Testis (tissue), 3 donors: ENCODE measurements around the gene LUZP1. TPM values are rescaled to one million over a fixed set of nuclear protein-coding genes. Genes with fewer than 3 reads are reported as not detected.
"Not testable (repeated sequence)": the region's sequence is repeated elsewhere in the genome, so short reads cannot be mapped to it uniquely, and the experiment has no call there.

ENCODE experiments used
- DNase-seq: peaks from one replicate; pipeline ENCODE4 v3.0.0-alpha.2; 2019
- H3K27ac ChIP-seq, 2 donors: fragments of 200-600 bp; sonication (generic); one replicate each; pipeline ENCODE4 v1.5.1; 2019
- H3K27me3 ChIP-seq: fragments of 200-600 bp; sonication (generic); one replicate; pipeline ENCODE4 v1.5.1; 2019
- H3K36me3 ChIP-seq: fragments of 200-600 bp; sonication (generic); one replicate; pipeline ENCODE4 v1.5.1; 2017; ENCODE audit warnings: low read depth; ENCODE audit errors: missing control alignments
- H3K4me1 ChIP-seq: fragments of 200-600 bp; sonication (generic); one replicate; pipeline ENCODE4 v1.5.1; 2019
- H3K4me3 ChIP-seq, 2 donors: fragments of 200-600 bp; sonication (generic); one replicate each; pipeline ENCODE4 v1.5.1; 2017 to 2019
- H3K9me3 ChIP-seq: fragments of 200-600 bp; sonication (generic); one replicate; pipeline ENCODE4 v1.5.1; 2017
- POLR2A ChIP-seq: fragments of 450-650 bp; IDR thresholded peaks from one replicate; pipeline ENCODE4 v1.6.1; 2017; ENCODE audit warnings: antibody characterized with exemption, mild to moderate bottlenecking, moderate library complexity
- WGBS, 2 donors: methylation state at CpG; one replicate each; pipeline ENCODE4 v1.1.5; 2018; 5-methylcytosine and 5-hydroxymethylcytosine counted together
- intact Hi-C: fragments of 100-400 bp; cut with DNase I; formaldehyde crosslinking; loops from one replicate; pipeline ENCODE4 v1.15.1; 2023; ENCODE audit warnings: low total_unique reads
- polyA plus RNA-seq: library from polyadenylated mRNA; stranded (reverse); fragments of 350-450 nt; fragmentation: Illumina TruSeq; extraction: RNeasy Lipid Tissue Mini Kit (QIAGEN cat#74804); gene quantifications from one replicate; pipeline ENCODE4 v1.2.3, GENCODE V29; 2014; ENCODE audit warnings: low read depth, low replicate concordance; ENCODE audit not compliant: insufficient read depth
- total RNA-seq, 2 donors: library from RNA; depleted of rRNA; stranded (reverse); fragments of >200 nt; gene quantifications; one replicate each; pipeline ENCODE4 v1.2.3, GENCODE V29; 2016
- TF ChIP-seq, protein P1 (sequence below), 3 experiments: fragments of 450-650 bp in 2 of 3; fragments of 200-600 bp in 1 of 3; sonication (generic) in 1 of 3; IDR thresholded peaks; one replicate each; pipeline ENCODE4 v1.5.1; 2016 to 2019; ENCODE audit warnings: antibody characterized with exemption in 3 of 3, mild to moderate bottlenecking in 2 of 3, moderate library complexity in 1 of 3

Gene LUZP1
- total and polyA plus RNA-seq, 3 donors from 2014 or later, result 14.4 to 36.2 (median 20.3) TPM

DNA sequence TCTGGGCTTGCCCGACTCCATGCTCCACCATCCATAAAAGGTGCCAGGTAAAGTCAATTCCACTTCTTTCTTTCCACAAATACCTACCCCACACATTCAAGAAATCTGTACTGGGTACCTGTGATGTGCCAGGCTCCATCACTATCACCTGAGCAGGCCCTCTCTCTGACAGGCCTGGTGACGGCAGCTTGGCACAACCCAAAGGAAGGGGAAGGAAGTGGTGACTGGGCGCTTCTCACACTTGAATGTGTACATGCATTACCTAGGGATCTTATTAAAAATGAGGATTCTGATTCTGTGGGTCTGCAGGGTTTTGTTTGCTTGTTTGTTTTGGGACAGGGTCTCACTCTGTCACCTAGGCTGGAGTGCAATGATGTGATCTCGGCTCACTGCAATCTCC, 41.1 kb upstream of the LUZP1 start:
- 79 to 89% methylated on average over 4 of the region's 4 CpGs for WGBS, 2 donors
- Histone ChIP-seq H3K9me3 (no peaks in the 10 kb centered on the region), H3K27ac (no peak overlapping the region), H3K27me3 (no peaks in the 10 kb centered on the region), H3K4me3 (no peak overlapping the region), H3K4me1 (no peaks in the 10 kb centered on the region), H3K36me3 (no peaks in the 10 kb centered on the region)
- intact Hi-C loops, result no loop called here
- DNase-seq, result no peak
- TF ChIP-seq POLR2A, result no peak
- TF ChIP-seq, protein P1, sequence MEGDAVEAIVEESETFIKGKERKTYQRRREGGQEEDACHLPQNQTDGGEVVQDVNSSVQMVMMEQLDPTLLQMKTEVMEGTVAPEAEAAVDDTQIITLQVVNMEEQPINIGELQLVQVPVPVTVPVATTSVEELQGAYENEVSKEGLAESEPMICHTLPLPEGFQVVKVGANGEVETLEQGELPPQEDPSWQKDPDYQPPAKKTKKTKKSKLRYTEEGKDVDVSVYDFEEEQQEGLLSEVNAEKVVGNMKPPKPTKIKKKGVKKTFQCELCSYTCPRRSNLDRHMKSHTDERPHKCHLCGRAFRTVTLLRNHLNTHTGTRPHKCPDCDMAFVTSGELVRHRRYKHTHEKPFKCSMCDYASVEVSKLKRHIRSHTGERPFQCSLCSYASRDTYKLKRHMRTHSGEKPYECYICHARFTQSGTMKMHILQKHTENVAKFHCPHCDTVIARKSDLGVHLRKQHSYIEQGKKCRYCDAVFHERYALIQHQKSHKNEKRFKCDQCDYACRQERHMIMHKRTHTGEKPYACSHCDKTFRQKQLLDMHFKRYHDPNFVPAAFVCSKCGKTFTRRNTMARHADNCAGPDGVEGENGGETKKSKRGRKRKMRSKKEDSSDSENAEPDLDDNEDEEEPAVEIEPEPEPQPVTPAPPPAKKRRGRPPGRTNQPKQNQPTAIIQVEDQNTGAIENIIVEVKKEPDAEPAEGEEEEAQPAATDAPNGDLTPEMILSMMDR (IDR thresholded peaks at IDR 0.05), result no peak

DNA sequence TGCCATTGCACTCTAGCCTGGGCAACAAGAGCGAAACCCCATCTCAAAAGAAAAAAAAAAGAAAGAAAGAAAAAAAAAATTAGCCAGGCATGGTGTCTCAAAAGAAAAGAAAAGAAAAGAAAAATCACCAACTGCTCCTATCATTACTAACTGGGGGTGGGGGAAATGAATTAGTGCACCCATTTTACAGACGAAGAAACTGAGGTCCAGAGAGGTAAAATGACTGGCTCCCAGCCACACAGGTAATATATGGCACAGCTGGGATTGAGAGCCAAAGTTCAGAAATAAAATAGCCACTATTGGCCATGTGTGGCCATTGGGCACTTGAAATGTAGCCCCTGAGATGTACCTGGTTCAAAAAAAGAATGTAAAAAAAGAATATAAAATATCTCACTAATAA, 39.9 kb upstream of the LUZP1 start:
- Histone ChIP-seq H3K4me1 (no peaks in the 10 kb centered on the region), H3K27ac (no peak overlapping the region), H3K4me3 (no peak overlapping the region), H3K36me3 (no peaks in the 10 kb centered on the region), H3K27me3 (no peaks in the 10 kb centered on the region), H3K9me3 (no peaks in the 10 kb centered on the region)
- intact Hi-C loops, result no loop called here
- TF ChIP-seq, protein P1 (IDR thresholded peaks at IDR 0.05), result no peak
- 84 to 92% methylated on average over 2 of the region's 2 CpGs for WGBS, 2 donors
- no peak for DNase-seq

DNA sequence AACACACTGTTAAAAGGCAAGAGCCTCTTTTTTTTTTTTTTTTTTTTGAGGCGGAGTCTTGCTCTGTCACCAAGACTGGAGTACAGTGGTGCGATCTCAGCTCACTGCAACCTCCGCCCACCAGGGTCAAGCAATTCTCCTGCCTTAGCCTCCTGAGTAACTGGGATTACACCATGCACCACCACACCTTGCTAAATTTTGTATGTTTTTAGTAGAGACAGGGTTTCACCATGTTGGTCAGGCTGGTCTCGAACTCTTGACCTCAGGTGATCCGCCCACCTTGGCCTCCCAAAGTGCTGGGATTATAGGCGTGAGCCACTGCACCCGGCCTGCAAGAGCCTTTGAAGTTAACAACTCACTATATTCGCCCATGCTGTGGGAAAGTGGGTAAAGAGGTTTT, 39.1 kb upstream of the LUZP1 start:
- WGBS, 2 donors, result 89 to 94% methylated on average over 7 to 8 of the region's 8 CpGs
- H3K4me1 ChIP-seq, DNase-seq, H3K9me3 ChIP-seq, H3K27me3 ChIP-seq, intact Hi-C loops, H3K4me3 ChIP-seq, H3K36me3 ChIP-seq, H3K27ac ChIP-seq: not testable (repeated sequence)

DNA sequence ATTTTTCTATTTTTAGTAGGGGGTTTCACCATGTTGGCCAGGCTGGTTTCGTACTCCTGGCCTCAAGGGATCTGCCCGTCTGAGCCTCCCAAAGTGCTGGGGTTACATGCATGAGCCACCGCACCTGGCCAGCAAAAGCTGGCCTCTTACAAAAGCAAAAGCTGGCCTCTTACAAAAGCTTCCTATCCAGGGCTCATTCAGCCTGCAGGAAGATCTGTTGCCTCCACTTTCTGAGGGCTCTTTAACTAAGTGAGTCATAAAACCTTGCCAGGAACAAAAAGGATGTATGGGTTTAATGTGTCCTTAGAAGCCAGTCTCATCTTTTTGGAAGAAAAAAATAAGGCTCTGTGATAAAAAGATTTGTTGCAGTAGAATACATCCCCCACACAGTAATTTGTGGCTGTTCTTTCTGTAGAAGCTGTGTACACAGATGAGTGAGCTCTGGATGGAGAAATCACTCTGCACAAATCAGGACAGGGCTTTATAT, 33.6 kb upstream of the LUZP1 start:
- no peak for DNase-seq
- 78 to 80% methylated on average over 3 of the region's 3 CpGs for WGBS, 2 donors
- H3K9me3 ChIP-seq, result no peaks in the 10 kb centered on the region
- no peaks in the 10 kb centered on the region for H3K36me3 ChIP-seq
- intact Hi-C loops, result no loop called here
- H3K4me3 ChIP-seq, result no peak overlapping the region
- no peak overlapping the region for H3K27ac ChIP-seq
- TF ChIP-seq, protein P1 (IDR thresholded peaks at IDR 0.05), result no peak
- TF ChIP-seq POLR2A, result no peak
- no peaks in the 10 kb centered on the region for H3K4me1 ChIP-seq
- no peaks in the 10 kb centered on the region for H3K27me3 ChIP-seq

DNA sequence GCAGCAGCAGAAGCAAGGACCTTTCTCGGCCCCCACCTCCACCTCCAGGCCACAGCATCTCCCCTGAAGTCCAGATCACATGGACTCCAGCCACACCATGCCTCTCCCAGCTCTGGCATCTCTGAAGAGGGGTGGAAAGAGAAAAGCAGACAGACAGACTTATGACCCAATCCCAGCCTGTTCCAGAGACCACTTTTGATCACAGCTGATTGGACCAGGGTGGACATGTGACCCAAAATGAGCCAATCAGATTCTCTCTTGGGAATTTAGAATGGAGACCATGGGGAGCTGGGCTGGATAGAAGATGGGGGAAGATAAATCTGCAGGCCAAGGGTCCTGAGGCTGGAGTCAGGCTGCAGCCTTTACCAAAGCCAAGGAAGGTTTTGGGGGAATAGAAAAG, 32.2 kb upstream of the LUZP1 start:
- Histone ChIP-seq H3K27me3 (no peaks in the 10 kb centered on the region), H3K36me3 (no peaks in the 10 kb centered on the region), H3K9me3 (no peaks in the 10 kb centered on the region), H3K27ac (no peak overlapping the region), H3K4me3 (no peak overlapping the region), H3K4me1 (no peaks in the 10 kb centered on the region)
- WGBS, 2 donors, result 80 to 100% methylated on average over 1 of the region's 1 CpG
- no peak for TF ChIP-seq POLR2A
- TF ChIP-seq, protein P1 (IDR thresholded peaks at IDR 0.05), result no peak
- intact Hi-C loops, result no loop called here
- peak; percentile 24 for DNase-seq
